Pancreas (tissue), 10 donors: ENCODE results near the gene MYDGF. TPM values are rescaled to one million over a fixed set of nuclear protein-coding genes. Genes with fewer than 3 reads are reported as not detected.

Experiments used
- ATAC-seq, 4 donors: fragments of 200-7000 bp; cut with Tn5 transposase; one replicate each; pipeline versions ENCODE4 v1.8.0 to v1.9.1; 2020; ENCODE audit warnings: mild to moderate bottlenecking in 4 of 4, moderate library complexity in 4 of 4
- DNase-seq, 6 donors: peaks; one replicate each; pipeline ENCODE4 v3.0.0-alpha.2; 2020
- FAIRE-seq: peaks from 2 replicates; lab custom pipeline; 2012; peaks lifted over from hg19 to GRCh38; lab: Jason Lieb, UNC
- H3K27ac ChIP-seq, 4 donors: fragments of 200-600 bp; sonication (generic); 1 replicate in 3 of 4; 2 replicates in 1 of 4; pipeline versions ENCODE4 v1.5.0 to v1.8.0; 2020
- H3K27me3 ChIP-seq, 4 donors: fragments of 200-600 bp; one replicate each; pipeline ENCODE4 v1.8.0; 2021
- H3K36me3 ChIP-seq, 3 donors: fragments of 200-600 bp; sonication (generic) in 1 of 3; one replicate each; pipeline versions ENCODE4 v1.5.0 to v1.8.0; 2020 to 2021
- H3K4me1 ChIP-seq, 3 donors: fragments of 200-600 bp; one replicate each; pipeline ENCODE4 v1.8.0; 2021
- H3K4me3 ChIP-seq, 4 donors: fragments of 200-600 bp; sonication (generic) in 2 of 4; one replicate each; pipeline versions ENCODE4 v1.5.0 to v1.8.0; 2020 to 2021
- H3K9me3 ChIP-seq, 4 donors: fragments of 200-600 bp; one replicate each; pipeline ENCODE4 v1.8.0; 2021
- CTCF ChIP-seq, 4 donors: fragments of 200-600 bp; sonication (generic) in 3 of 4; IDR thresholded peaks; one replicate each; pipeline versions ENCODE4 v1.5.0 to v1.8.0; 2021; ENCODE audit warnings: antibody characterized with exemption in 4 of 4
- WGBS, 2 donors: extraction: QIAGEN DNeasy Blood & Tissue Kit; methylation state at CpG; one replicate each; pipeline ENCODE4 v1.1.7; 2013; 5-methylcytosine and 5-hydroxymethylcytosine counted together
- intact Hi-C, 3 donors: fragments of 100-400 bp; cut with DNase I; formaldehyde crosslinking; loops; one replicate each; pipeline versions ENCODE4 v1.11.1 to v1.14.2; 2022
- polyA plus RNA-seq, 2 donors: library from polyadenylated mRNA; stranded (reverse); fragments of 200-250 nt; gene quantifications; one replicate each; pipeline ENCODE4 v1.2.3, GENCODE V29; 2013
- total RNA-seq, 6 donors: library from RNA; stranded (reverse); fragmentation: NEBNext Ultra II Directional in 4 of 6; extraction: Animal tissue kit (Norgen Biotek cat#: 25700) in 4 of 6; gene quantifications; one replicate each; pipeline versions ENCODE4 v1.2.1 to v1.2.4, GENCODE V29; 2021 to 2023
- donor health status: healthy with polysubstance abuse.
- donor health status: DM: no; HTN: no; CAD: no; lungs with moderate emphysema.
- donor health status: DM: no; HTN: no; CAD: no.
- donor health status: control.
- donor health status: control.
- donor health status: Bipolar disorder and iron deficiency.
- donor health status: DM: yes; HTN: yes; CAD: no.
- donor health status: DM: no; HTN: no; CAD: no.
- donor health status: DM: no; HTN: no; CAD: no.
- donor health status: DM: yes; HTN: yes; CAD: no.

Gene MYDGF
- total RNA-seq (100 to 1,000 TPM in 1 of 6 donors, 10 to 100 TPM in 5; 56.7 to 102 (median 66.4) TPM), polyA plus RNA-seq (10 to 100 TPM; 50.3 to 80.6 TPM)

- FAIRE-seq (no peak), DNase-seq (peak; percentile 92 to 99 (median 95)), ATAC-seq (peak; percentile 98 to 99 (median 99))
- TF ChIP-seq CTCF (IDR thresholded peaks at IDR 0.05), result no peak
- Histone ChIP-seq H3K9me3 (no peaks in the 10 kb centered on the region), H3K27ac (peak within 1 kb of the TSS; percentile 46 to 67 (median 60)), H3K27me3 (no peaks in the 10 kb centered on the region), H3K4me1 (peaks cover 4 to 15% (median 10%) of the 10 kb centered on the region in 3 donors), H3K36me3 (peaks cover 0 to 25% (median 4%) of the 10 kb centered on the region in 3 donors), H3K4me3 (peak within 1 kb of the TSS; percentile 68 to 86 (median 72))
- WGBS, 2 donors, result 0 to 1% methylated on average over 47 to 75 of the region's 75 CpGs
- intact Hi-C loops, result no loop called here
These were observed at the start of gene MYDGF for GRCh38 chr19:4669723-4670480. MYDGF (minus strand) TSS chr19:4670342; CDS start chr19:4670334, 8 bp downstream.

- Histone ChIP-seq H3K4me1 (peaks cover 4 to 27% (median 16%) of the 10 kb centered on the region in 3 donors), H3K9me3 (no peaks in the 10 kb centered on the region), H3K27ac (no peak overlapping the region), H3K36me3 (peaks cover 0 to 14% (median 9%) of the 10 kb centered on the region in 3 donors), H3K27me3 (no peaks in the 10 kb centered on the region), H3K4me3 (no peak overlapping the region)
- FAIRE-seq (no peak), ATAC-seq (no peak), DNase-seq (no peak)
- intact Hi-C loops, result no loop called here
- no peak for TF ChIP-seq CTCF (IDR thresholded peaks at IDR 0.05)
- 92 to 95% methylated on average over 11 of the region's 11 CpGs for WGBS, 2 donors
These were observed 49.3 kb upstream of the MYDGF start for GRCh38 chr19:4719499-4719866.

GRCh38 chr19:4717966-4718701 lies 48.0 kb upstream of the MYDGF start:
- no peaks in the 10 kb centered on the region for H3K27me3 ChIP-seq
- H3K4me1 ChIP-seq, result peaks cover 4 to 27% (median 16%) of the 10 kb centered on the region in 3 donors
- intact Hi-C loops, result no loop called here
- no peak overlapping the region for H3K27ac ChIP-seq
- no peak for ATAC-seq
- H3K36me3 ChIP-seq, result peaks cover 0 to 22% (median 21%) of the 10 kb centered on the region in 3 donors
- WGBS, 2 donors, result 91 to 94% methylated on average over 15 of the region's 15 CpGs
- no peak for FAIRE-seq
- no peak overlapping the region for H3K4me3 ChIP-seq
- no peaks in the 10 kb centered on the region for H3K9me3 ChIP-seq
- DNase-seq, result no peak
- no peak for TF ChIP-seq CTCF (IDR thresholded peaks at IDR 0.05)

- ATAC-seq (no peak), DNase-seq (peak in 1 of 6 donors; percentile 6), FAIRE-seq (no peak)
- Histone ChIP-seq H3K4me3 (no peak overlapping the region), H3K27me3 (no peaks in the 10 kb centered on the region), H3K4me1 (peaks cover 4 to 22% (median 14%) of the 10 kb centered on the region in 3 donors), H3K9me3 (no peaks in the 10 kb centered on the region), H3K36me3 (peaks cover 0 to 29% (median 27%) of the 10 kb centered on the region in 3 donors), H3K27ac (no peak overlapping the region)
- TF ChIP-seq CTCF (IDR thresholded peaks at IDR 0.05), result no peak
- WGBS, 2 donors, result 82 to 83% methylated on average over 21 to 23 of the region's 23 CpGs
- intact Hi-C loops, result no loop called here
These were observed 47.2 kb upstream of the MYDGF start for GRCh38 chr19:4717191-4717965.
